Measurements from ENCODE around the gene PBX1.

DNA sequence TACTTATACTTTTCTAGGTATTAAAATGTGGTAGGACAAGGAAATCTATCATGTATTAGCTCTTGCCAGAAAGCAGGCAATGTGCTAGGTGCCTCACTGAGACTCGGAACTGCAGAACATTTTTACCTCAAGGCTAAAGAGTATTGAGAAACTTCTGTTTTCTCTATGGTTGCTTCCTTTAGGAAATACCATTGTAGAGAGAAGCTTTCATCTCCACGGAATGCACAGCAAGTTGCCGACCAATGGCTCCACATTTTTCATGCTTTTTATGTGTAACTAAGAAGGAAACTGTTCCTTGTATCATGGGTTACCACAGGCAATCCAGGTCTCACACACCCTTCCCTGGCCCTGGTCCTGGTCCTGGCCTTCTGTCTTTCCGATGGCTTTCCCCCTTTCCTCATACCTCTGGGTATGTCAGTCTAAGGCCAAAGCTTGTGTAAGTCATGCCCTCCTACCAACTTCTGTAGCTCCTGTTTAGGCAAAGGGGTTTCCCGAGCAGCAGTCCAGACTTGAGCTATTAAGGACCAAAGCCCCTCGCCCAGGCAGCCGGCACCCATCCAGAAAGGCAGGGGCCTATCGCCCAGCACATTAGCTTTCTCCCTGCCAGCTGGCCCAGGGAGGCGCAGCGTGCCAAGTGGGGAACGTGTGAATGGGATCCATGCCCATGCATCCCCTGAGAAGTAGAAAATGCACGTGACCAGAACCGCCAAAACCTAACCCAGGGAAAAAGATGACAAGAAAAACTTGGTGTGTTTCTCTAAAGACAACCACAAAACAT lies 225.0 kb downstream of the PBX1 start:
- TF ChIP-seq, protein P1, sequence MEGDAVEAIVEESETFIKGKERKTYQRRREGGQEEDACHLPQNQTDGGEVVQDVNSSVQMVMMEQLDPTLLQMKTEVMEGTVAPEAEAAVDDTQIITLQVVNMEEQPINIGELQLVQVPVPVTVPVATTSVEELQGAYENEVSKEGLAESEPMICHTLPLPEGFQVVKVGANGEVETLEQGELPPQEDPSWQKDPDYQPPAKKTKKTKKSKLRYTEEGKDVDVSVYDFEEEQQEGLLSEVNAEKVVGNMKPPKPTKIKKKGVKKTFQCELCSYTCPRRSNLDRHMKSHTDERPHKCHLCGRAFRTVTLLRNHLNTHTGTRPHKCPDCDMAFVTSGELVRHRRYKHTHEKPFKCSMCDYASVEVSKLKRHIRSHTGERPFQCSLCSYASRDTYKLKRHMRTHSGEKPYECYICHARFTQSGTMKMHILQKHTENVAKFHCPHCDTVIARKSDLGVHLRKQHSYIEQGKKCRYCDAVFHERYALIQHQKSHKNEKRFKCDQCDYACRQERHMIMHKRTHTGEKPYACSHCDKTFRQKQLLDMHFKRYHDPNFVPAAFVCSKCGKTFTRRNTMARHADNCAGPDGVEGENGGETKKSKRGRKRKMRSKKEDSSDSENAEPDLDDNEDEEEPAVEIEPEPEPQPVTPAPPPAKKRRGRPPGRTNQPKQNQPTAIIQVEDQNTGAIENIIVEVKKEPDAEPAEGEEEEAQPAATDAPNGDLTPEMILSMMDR (IDR thresholded peaks at IDR 0.05; ENCODE audit: low read depth, low read length, missing input control), result no peak
- TF ChIP-seq JUND (IDR thresholded peaks at IDR 0.05), result no peak
- TF ChIP-seq SP1 (IDR thresholded peaks at IDR 0.05), result no peak
- no peak for TF ChIP-seq RAD21 (IDR thresholded peaks at IDR 0.05)
- no peak for TF ChIP-seq TAF1 (conservative IDR thresholded peaks at IDR 0.05)
- no peak for TF ChIP-seq EGR1 (IDR thresholded peaks at IDR 0.05; ENCODE audit: low read depth in 2 of 2)
- TF ChIP-seq YY1 (IDR thresholded peaks at IDR 0.05), result no peak
